Stimulated activated naive CD8-positive, alpha-beta T cell treated with anti-CD3 and anti-CD28 coated beads, Interleukin-15, Interleukin-2, amounts not matched to agents 100 ng/mL and 50 ng/mL, for 24 hours (primary cell): Measurements from ENCODE around the gene THEMIS.

ENCODE experiments used
- H3K27ac Mint-ChIP-seq: one replicate; pipeline ENCODE4 v1.8.0; 2021; ENCODE audit warnings: mild to moderate bottlenecking, mixed read lengths
- H3K27me3 Mint-ChIP-seq: one replicate; pipeline ENCODE4 v1.8.0; 2021; ENCODE audit warnings: mixed read lengths
- H3K36me3 Mint-ChIP-seq: one replicate; pipeline ENCODE4 v1.8.0; 2021; ENCODE audit warnings: low read depth, mixed read lengths
- H3K4me1 Mint-ChIP-seq: one replicate; pipeline ENCODE4 v1.8.0; 2021; ENCODE audit warnings: low read depth, mixed read lengths
- H3K4me3 Mint-ChIP-seq: one replicate; pipeline ENCODE4 v1.8.0; 2021; ENCODE audit warnings: mild to moderate bottlenecking, mixed read lengths
- H3K9me3 Mint-ChIP-seq: one replicate; pipeline ENCODE4 v1.8.0; 2021; ENCODE audit warnings: mixed read lengths

The THEMIS gene

DNA sequence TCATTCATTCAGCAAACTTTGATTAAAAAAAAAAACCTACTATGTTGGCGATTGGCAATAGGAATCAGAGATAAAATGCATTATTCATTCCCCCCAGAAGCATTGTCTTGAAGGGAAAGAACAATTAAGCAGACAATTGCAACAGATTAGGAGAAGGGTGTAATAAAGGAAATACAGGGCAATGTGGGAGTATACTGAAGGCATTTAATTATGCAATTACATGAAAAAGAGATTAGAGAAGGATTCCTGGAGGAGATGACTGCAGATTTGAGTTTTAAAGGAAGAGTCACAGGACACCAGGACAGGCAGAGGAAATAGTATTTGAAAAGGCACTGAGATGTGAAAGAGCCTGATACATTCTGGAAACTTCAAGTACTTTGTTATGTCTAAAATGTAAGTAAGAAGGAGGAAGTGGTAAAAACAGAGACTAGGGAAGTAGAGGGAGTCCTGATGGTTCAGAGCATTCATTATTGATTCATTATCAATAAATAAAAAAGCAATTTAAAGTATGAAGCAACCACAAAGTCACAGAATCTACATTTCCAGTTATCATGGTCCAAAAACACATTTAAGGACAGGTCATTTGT is 43.7 kb downstream of the THEMIS start:
- H3K9me3 Mint-ChIP-seq, result no peaks in the 10 kb centered on the region
- no peaks in the 10 kb centered on the region for H3K27me3 Mint-ChIP-seq
- peak overlapping the region; percentile 91 for H3K27ac Mint-ChIP-seq
- peak overlapping the region; percentile 55 for H3K4me3 Mint-ChIP-seq
- H3K36me3 Mint-ChIP-seq, result no peaks in the 10 kb centered on the region
- peaks cover 75% of the 10 kb centered on the region for H3K4me1 Mint-ChIP-seq

GRCh38 chr6:127855542-127856159 is 45.2 kb downstream of the THEMIS start:
- H3K27me3 Mint-ChIP-seq, result no peaks in the 10 kb centered on the region
- H3K36me3 Mint-ChIP-seq, result no peaks in the 10 kb centered on the region
- H3K4me3 Mint-ChIP-seq, result peak overlapping the region; percentile 59
- peak overlapping the region; percentile 75 for H3K27ac Mint-ChIP-seq
- peaks cover 87% of the 10 kb centered on the region for H3K4me1 Mint-ChIP-seq
- H3K9me3 Mint-ChIP-seq, result no peaks in the 10 kb centered on the region

GRCh38 chr6:127854009-127854408 is 46.8 kb downstream of the THEMIS start:
- Mint-ChIP-seq H3K27ac (no peak overlapping the region), H3K4me1 (peaks cover 85% of the 10 kb centered on the region), H3K9me3 (no peaks in the 10 kb centered on the region), H3K4me3 (no peak overlapping the region), H3K36me3 (peaks cover 15% of the 10 kb centered on the region), H3K27me3 (no peaks in the 10 kb centered on the region)

- Mint-ChIP-seq H3K36me3 (peaks cover 33% of the 10 kb centered on the region), H3K4me1 (peaks cover 78% of the 10 kb centered on the region), H3K4me3 (no peak overlapping the region), H3K27ac (no peak overlapping the region), H3K9me3 (no peaks in the 10 kb centered on the region), H3K27me3 (no peaks in the 10 kb centered on the region)
Measured at GRCh38 chr6:127851197-127851596, 49.7 kb downstream of the THEMIS start.

DNA sequence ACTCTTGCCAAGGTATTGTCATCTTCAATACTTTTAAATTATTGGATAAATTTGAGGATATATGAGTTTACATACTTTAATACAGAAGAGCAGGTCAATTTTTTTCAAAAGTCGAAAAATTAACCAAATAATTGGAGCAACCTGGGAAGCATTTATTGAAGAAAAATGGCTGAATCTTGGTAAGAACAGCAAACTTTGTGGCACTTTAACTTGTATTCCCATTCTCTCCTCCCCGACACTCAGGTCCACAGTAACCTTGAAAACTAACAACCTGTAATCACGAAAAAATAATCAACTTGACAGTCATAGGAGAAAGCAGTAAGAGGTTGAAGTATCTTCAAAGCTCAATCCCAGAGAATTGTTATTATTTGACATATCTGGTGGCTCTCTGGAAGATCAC is 55.6 kb downstream of the THEMIS start:
- H3K27ac Mint-ChIP-seq, result no peak overlapping the region
- H3K27me3 Mint-ChIP-seq, result no peaks in the 10 kb centered on the region
- peaks cover 49% of the 10 kb centered on the region for H3K36me3 Mint-ChIP-seq
- no peaks in the 10 kb centered on the region for H3K9me3 Mint-ChIP-seq
- H3K4me3 Mint-ChIP-seq, result no peak overlapping the region
- H3K4me1 Mint-ChIP-seq, result peaks cover 62% of the 10 kb centered on the region

GRCh38 chr6:127844529-127844928 is 56.3 kb downstream of the THEMIS start:
- Mint-ChIP-seq H3K27ac (peak overlapping the region; percentile 0), H3K36me3 (peaks cover 47% of the 10 kb centered on the region), H3K9me3 (no peaks in the 10 kb centered on the region), H3K4me3 (no peak overlapping the region), H3K27me3 (no peaks in the 10 kb centered on the region), H3K4me1 (peaks cover 59% of the 10 kb centered on the region)

GRCh38 chr6:127843582-127843981 is 57.3 kb downstream of the THEMIS start:
- Mint-ChIP-seq H3K36me3 (peaks cover 43% of the 10 kb centered on the region), H3K4me1 (peaks cover 61% of the 10 kb centered on the region)

DNA sequence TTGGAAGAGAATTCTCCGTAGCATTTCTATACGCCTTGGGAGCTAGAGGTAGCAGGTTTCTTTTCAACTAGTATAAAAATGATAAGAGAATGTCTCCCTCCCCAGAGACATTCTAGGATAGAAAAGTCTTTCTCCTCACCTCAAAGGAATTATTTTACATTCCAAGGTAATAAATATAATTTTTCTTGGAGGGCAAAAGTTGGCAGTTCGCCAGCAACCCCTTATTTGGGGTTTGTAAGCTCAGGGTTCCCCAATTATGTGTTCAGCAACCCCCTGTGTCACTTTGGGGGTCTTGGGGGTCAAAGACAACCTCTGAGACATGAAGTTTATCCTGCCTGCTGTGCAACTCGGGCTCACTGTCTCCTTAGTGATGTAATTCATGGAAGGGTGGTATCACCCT is 58.3 kb downstream of the THEMIS start:
- Mint-ChIP-seq H3K27ac (no peak overlapping the region), H3K27me3 (no peaks in the 10 kb centered on the region), H3K4me1 (peaks cover 62% of the 10 kb centered on the region), H3K4me3 (no peak overlapping the region), H3K9me3 (no peaks in the 10 kb centered on the region), H3K36me3 (peaks cover 36% of the 10 kb centered on the region)

More at GRCh38 chr6:127843582-127843981, 57.3 kb downstream of the THEMIS start:
- H3K27me3 Mint-ChIP-seq, result no peaks in the 10 kb centered on the region
- H3K9me3 Mint-ChIP-seq, result no peaks in the 10 kb centered on the region
- H3K4me3 Mint-ChIP-seq, result no peak overlapping the region
- no peak overlapping the region for H3K27ac Mint-ChIP-seq

DNA sequence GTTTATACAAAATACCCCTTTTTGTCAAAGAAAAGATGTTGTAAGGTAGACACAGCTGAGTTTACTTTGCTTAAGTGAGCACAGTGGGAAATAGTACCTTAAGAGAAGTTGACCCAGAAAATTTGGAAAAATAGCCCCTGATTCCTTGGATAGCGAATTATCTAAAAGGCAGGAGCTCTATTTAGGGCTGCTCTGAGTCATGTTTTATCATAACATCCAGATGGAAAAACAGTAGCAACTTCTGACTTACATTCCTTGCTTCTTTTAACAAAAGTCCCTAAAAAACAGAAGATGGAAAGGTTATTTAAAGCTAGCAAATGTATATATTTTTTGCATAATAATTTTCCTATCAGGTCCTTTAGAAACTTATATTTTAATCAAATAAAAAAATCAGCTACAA is 59.0 kb downstream of the THEMIS start:
- no peaks in the 10 kb centered on the region for H3K9me3 Mint-ChIP-seq
- no peaks in the 10 kb centered on the region for H3K27me3 Mint-ChIP-seq
- peaks cover 54% of the 10 kb centered on the region for H3K4me1 Mint-ChIP-seq
- H3K4me3 Mint-ChIP-seq, result no peak overlapping the region
- H3K36me3 Mint-ChIP-seq, result peaks cover 29% of the 10 kb centered on the region
- no peak overlapping the region for H3K27ac Mint-ChIP-seq

DNA sequence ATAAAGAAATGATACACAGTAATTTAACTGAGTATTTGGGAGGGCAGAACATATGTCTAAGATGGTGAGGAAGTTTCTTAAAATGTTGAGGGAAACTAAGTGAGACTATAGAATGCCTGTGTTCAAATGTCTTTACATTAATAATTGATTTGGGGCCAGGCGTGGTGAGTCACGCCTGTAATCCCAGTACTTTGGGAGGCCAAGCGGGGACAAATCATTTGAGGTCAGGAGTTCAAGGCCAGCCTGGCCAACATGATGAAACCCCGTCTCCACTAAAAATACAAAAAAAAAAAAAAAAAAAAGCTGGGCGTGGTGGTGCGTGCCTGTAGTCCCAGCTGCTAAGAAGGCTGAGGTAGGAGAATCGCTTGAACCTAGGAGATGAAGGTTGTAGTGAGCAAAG is 66.7 kb downstream of the THEMIS start:
- H3K36me3 Mint-ChIP-seq, result peaks cover 17% of the 10 kb centered on the region
- no peak overlapping the region for H3K27ac Mint-ChIP-seq
- H3K9me3 Mint-ChIP-seq, result peaks cover 4% of the 10 kb centered on the region
- no peak overlapping the region for H3K4me3 Mint-ChIP-seq
- no peaks in the 10 kb centered on the region for H3K27me3 Mint-ChIP-seq
- H3K4me1 Mint-ChIP-seq, result peaks cover 33% of the 10 kb centered on the region

GRCh38 chr6:127833336-127833735 is 67.5 kb downstream of the THEMIS start:
- Mint-ChIP-seq H3K27me3 (no peaks in the 10 kb centered on the region), H3K36me3 (peaks cover 25% of the 10 kb centered on the region)

DNA sequence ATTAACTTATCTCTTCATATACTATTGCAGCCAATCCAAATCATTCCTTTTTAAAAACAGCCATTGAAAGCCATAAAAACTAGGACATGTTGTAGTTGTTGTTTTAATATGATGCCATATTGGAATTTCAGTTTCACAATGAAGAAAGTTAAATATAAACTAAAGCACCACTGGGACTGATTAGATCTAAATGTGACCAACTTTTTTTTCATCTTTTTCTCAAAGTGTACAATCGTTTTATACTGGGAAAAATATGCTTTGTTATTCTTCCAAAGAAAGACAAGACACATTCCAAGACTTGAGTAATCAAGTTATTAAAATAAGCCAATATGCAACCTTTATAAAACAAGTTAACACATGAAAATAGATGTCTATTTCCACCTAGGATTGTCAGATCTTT is 68.5 kb downstream of the THEMIS start:
- no peak overlapping the region for H3K4me3 Mint-ChIP-seq
- H3K36me3 Mint-ChIP-seq, result peaks cover 34% of the 10 kb centered on the region
- peaks cover 4% of the 10 kb centered on the region for H3K9me3 Mint-ChIP-seq
- peaks cover 34% of the 10 kb centered on the region for H3K4me1 Mint-ChIP-seq
- H3K27ac Mint-ChIP-seq, result no peak overlapping the region
- no peaks in the 10 kb centered on the region for H3K27me3 Mint-ChIP-seq

More at GRCh38 chr6:127833336-127833735, 67.5 kb downstream of the THEMIS start:
- Mint-ChIP-seq H3K9me3 (peaks cover 4% of the 10 kb centered on the region), H3K4me1 (peaks cover 28% of the 10 kb centered on the region), H3K4me3 (no peak overlapping the region), H3K27ac (no peak overlapping the region)

DNA sequence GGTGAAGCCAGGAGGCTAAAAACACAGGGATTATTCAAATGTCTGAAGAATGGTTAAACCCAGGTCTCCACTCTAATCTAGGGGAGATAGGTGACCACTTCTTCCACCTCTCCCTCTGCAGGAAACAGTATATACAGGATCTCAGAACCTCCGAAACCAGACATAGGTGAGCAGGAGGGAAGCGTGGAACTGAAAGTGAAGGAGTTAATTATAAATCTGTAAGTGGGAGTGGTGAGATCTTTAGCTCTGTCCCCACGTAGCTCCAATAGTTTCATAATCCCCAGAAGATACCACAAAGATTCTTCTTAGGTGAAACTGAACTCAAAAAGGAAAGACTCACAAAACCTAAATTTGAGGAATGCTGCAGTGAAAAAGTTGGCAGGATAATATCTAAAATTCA is 76.8 kb downstream of the THEMIS start:
- H3K4me1 Mint-ChIP-seq, result peaks cover 69% of the 10 kb centered on the region
- no peaks in the 10 kb centered on the region for H3K27me3 Mint-ChIP-seq
- H3K27ac Mint-ChIP-seq, result peak overlapping the region; percentile 61
- H3K9me3 Mint-ChIP-seq, result peaks cover 10% of the 10 kb centered on the region
- H3K4me3 Mint-ChIP-seq, result peak overlapping the region; percentile 21
- peaks cover 69% of the 10 kb centered on the region for H3K36me3 Mint-ChIP-seq

DNA sequence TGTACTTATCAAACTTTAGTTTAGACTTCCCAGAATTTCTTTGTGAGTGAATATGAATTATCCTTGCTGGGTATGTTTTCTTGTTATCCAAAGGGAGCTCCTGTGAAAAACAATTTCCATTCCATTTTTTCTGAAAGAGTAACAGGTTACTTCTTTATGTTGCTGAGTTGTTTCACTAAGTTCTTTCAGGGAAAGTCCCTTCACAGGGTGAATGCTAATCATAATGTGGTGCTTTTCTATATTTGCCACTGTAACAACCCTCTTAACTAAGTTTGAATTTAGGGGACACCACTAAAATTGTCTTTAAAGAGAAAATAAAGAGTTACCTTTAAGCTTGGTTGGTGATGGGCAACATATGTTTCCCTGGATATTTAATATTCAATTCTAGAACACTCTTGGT is 79.4 kb downstream of the THEMIS start:
- H3K36me3 Mint-ChIP-seq, result peaks cover 44% of the 10 kb centered on the region

GRCh38 chr6:127818149-127818548 is 82.7 kb downstream of the THEMIS start:
- Mint-ChIP-seq H3K4me1 (peaks cover 85% of the 10 kb centered on the region), H3K36me3 (peaks cover 25% of the 10 kb centered on the region), H3K9me3 (no peaks in the 10 kb centered on the region), H3K27me3 (no peaks in the 10 kb centered on the region), H3K4me3 (peak overlapping the region; percentile 57), H3K27ac (peak overlapping the region; percentile 82)

More for the DNA sequence above, 79.4 kb downstream of the THEMIS start:
- Mint-ChIP-seq H3K9me3 (peaks cover 10% of the 10 kb centered on the region), H3K4me3 (no peak overlapping the region), H3K4me1 (peaks cover 82% of the 10 kb centered on the region), H3K27me3 (no peaks in the 10 kb centered on the region), H3K27ac (peak overlapping the region; percentile 54)

DNA sequence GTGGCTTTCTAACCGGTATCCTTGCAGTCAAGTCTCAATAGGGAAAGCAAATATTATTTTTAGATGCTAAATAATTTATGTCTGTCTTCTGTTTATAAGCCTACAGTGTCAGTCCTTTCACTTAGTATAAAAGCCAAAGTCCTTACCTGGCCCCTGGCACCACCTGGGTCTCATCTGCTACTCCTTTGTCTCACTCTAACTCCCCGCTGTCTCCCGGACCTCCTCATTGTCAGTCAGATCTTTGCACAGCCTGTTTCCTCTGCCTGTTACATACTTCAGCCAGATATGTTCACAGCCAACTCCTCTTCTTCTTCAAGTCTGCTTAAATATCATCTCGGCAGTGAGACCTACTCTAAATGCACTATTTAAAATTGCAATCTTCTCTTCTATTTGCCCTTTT is 84.2 kb downstream of the THEMIS start:
- Mint-ChIP-seq H3K36me3 (peaks cover 33% of the 10 kb centered on the region), H3K9me3 (no peaks in the 10 kb centered on the region), H3K4me1 (peaks cover 90% of the 10 kb centered on the region), H3K4me3 (peak overlapping the region; percentile 0), H3K27ac (peak overlapping the region; percentile 78), H3K27me3 (no peaks in the 10 kb centered on the region)
